ENCODE results near the gene OR2F1.

OR2F1 gene

GRCh38 chr7:143910473-143911248, 44.0 kb upstream of the OR2F1 start:
- TF ChIP-seq RARB (CRISPR knock-in tag; IDR thresholded peaks at IDR 0.05) = no peak
- no peak for TF ChIP-seq ZNF70 (CRISPR knock-in tag; IDR thresholded peaks at IDR 0.05)
- no peak for TF ChIP-seq ZNF8 (CRISPR knock-in tag; IDR thresholded peaks at IDR 0.05)
- TF ChIP-seq ZC3H10 (CRISPR knock-in tag; IDR thresholded peaks at IDR 0.05) = no peak
- no peak for TF ChIP-seq ZNF565 (CRISPR knock-in tag; conservative IDR thresholded peaks at IDR 0.05; ENCODE audit: low read depth)
- ATAC-seq = 0 out of 3 replicates have a peak, but pooled peaks have one; percentile 31

GRCh38 chr7:143913945-143914615, 40.6 kb upstream of the OR2F1 start:
- no peak for ATAC-seq
- TF ChIP-seq GLIS3 (CRISPR knock-in tag; IDR thresholded peaks at IDR 0.05) (no peak), CSDC2 (CRISPR knock-in tag; IDR thresholded peaks at IDR 0.05) (no peak), TOX (CRISPR knock-in tag; IDR thresholded peaks at IDR 0.05; ENCODE audit: borderline replicate concordance) (no peak), ARNTL (CRISPR knock-in tag; IDR thresholded peaks at IDR 0.05; ENCODE audit: borderline replicate concordance, low read depth) (no peak), ZNF8 (CRISPR knock-in tag; IDR thresholded peaks at IDR 0.05) (no peak)

- TF ChIP-seq ZC3H10 (CRISPR knock-in tag; IDR thresholded peaks at IDR 0.05) = no peak
- TF ChIP-seq OSR1 (CRISPR knock-in tag; IDR thresholded peaks at IDR 0.05) = no peak
- TF ChIP-seq PATZ1 (CRISPR knock-in tag; IDR thresholded peaks at IDR 0.05; ENCODE audit: borderline replicate concordance) = no peak
- TF ChIP-seq ISL1 (CRISPR knock-in tag; IDR thresholded peaks at IDR 0.05) = no peak
- TF ChIP-seq ARNTL (CRISPR knock-in tag; IDR thresholded peaks at IDR 0.05; ENCODE audit: borderline replicate concordance, low read depth) = no peak
- TF ChIP-seq ZFP30 (CRISPR knock-in tag; IDR thresholded peaks at IDR 0.05) = no peak
- no peak for TF ChIP-seq GLIS3 (CRISPR knock-in tag; IDR thresholded peaks at IDR 0.05)
- ATAC-seq = peak; percentile 60; the same call in 2 of the 3 replicates
Observed at GRCh38 chr7:143914938-143915652, 39.5 kb upstream of the OR2F1 start.

GRCh38 chr7:143924851-143925250, 29.8 kb upstream of the OR2F1 start:
- peak; percentile 28; the same call in 2 of the 3 replicates for ATAC-seq
- TF ChIP-seq CREB5 (CRISPR knock-in tag; IDR thresholded peaks at IDR 0.05; ENCODE audit: low read depth) (no peak), SNAI2 (CRISPR knock-in tag; IDR thresholded peaks at IDR 0.05) (no peak), ZFP3 (CRISPR knock-in tag; IDR thresholded peaks at IDR 0.05) (no peak)

GRCh38 chr7:143929224-143929920, 25.3 kb upstream of the OR2F1 start:
- TF ChIP-seq CREB5 (CRISPR knock-in tag; IDR thresholded peaks at IDR 0.05; ENCODE audit: low read depth) = no peak
- TF ChIP-seq GLIS3 (CRISPR knock-in tag; IDR thresholded peaks at IDR 0.05) = no peak
- no peak for TF ChIP-seq CSRNP3 (CRISPR knock-in tag; IDR thresholded peaks at IDR 0.05)
- TF ChIP-seq ZC3H10 (CRISPR knock-in tag; IDR thresholded peaks at IDR 0.05) = no peak
- TF ChIP-seq SNAI2 (CRISPR knock-in tag; IDR thresholded peaks at IDR 0.05) = no peak
- no peak for TF ChIP-seq BACH2 (CRISPR knock-in tag; IDR thresholded peaks at IDR 0.05; ENCODE audit: borderline replicate concordance)
- TF ChIP-seq ZFP3 (CRISPR knock-in tag; IDR thresholded peaks at IDR 0.05) = no peak
- TF ChIP-seq TSHZ2 (CRISPR knock-in tag; IDR thresholded peaks at IDR 0.05) = no peak
- no peak for TF ChIP-seq ZNF8 (CRISPR knock-in tag; IDR thresholded peaks at IDR 0.05)
- TF ChIP-seq ZFP30 (CRISPR knock-in tag; IDR thresholded peaks at IDR 0.05) = no peak
- no peak for TF ChIP-seq ARNTL (CRISPR knock-in tag; IDR thresholded peaks at IDR 0.05; ENCODE audit: borderline replicate concordance, low read depth)
- peak; percentile 69 for ATAC-seq
